DOHH2 (cell line): ENCODE measurements around the gene ZIC1.

Experiments used
- H3F3A ChIP-seq: fragments of 200-600 bp; sonication (generic), shearing (Covaris generic); 2 replicates; pipeline ENCODE4 v1.6.0; 2016; ENCODE audit warnings: antibody characterized with exemption, mild to moderate bottlenecking; ENCODE audit not compliant: control insufficient read depth, insufficient read depth
- H3K27ac ChIP-seq: fragments of 200-600 bp; sonication (generic); 2 replicates; pipeline ENCODE4 v1.5.1; 2014; ENCODE audit warnings: low read depth, mild to moderate bottlenecking, low read length, moderate library complexity
- H3K27me3 ChIP-seq: fragments of 200-600 bp; sonication (generic); 2 replicates; pipeline ENCODE4 v1.6.1; 2014; ENCODE audit warnings: mild to moderate bottlenecking, low read length, mixed read lengths; ENCODE audit not compliant: control insufficient read depth
- H3K36me3 ChIP-seq: fragments of 200-600 bp; sonication (generic); 2 replicates; pipeline ENCODE4 v1.6.1; 2014; ENCODE audit warnings: mild to moderate bottlenecking, low read length, moderate library complexity, mixed read lengths; ENCODE audit not compliant: control insufficient read depth
- H3K4me1 ChIP-seq: fragments of 200-600 bp; sonication (generic); 2 replicates; pipeline ENCODE4 v1.6.1; 2014; ENCODE audit warnings: mild to moderate bottlenecking, low read length, mixed read lengths; ENCODE audit not compliant: control insufficient read depth
- H3K4me2 ChIP-seq: fragments of 200-600 bp; sonication (generic); 2 replicates; pipeline ENCODE4 v1.6.0; 2014; ENCODE audit warnings: mild to moderate bottlenecking, low read length, moderate library complexity
- H3K4me3 ChIP-seq: fragments of 200-600 bp; sonication (generic); 2 replicates; pipeline ENCODE4 v1.5.1; 2014; ENCODE audit warnings: mild to moderate bottlenecking, low read length, mixed read lengths
- H3K79me2 ChIP-seq: fragments of 200-600 bp; sonication (generic); 2 replicates; pipeline ENCODE4 v1.6.1; 2014; ENCODE audit warnings: mild to moderate bottlenecking, low read length, mixed read lengths; ENCODE audit not compliant: control insufficient read depth
- H3K9me2 ChIP-seq: fragments of 200-600 bp; sonication (generic); replicated peaks from 2 replicates; pipeline ENCODE4 v1.6.1; 2014; ENCODE audit warnings: mild to moderate bottlenecking, low read length, mixed read lengths; ENCODE audit not compliant: control insufficient read depth
- H3K9me3 ChIP-seq: fragments of 200-600 bp; sonication (generic); 2 replicates; pipeline ENCODE4 v1.6.1; 2014; ENCODE audit warnings: antibody characterized with exemption, low read length, mixed read lengths; ENCODE audit not compliant: control insufficient read depth, insufficient read depth
- H4K20me1 ChIP-seq: fragments of 200-600 bp; sonication (generic); 2 replicates; pipeline ENCODE4 v1.6.0; 2014; ENCODE audit warnings: low read depth, mild to moderate bottlenecking, antibody characterized with exemption, low read length, moderate library complexity; ENCODE audit not compliant: control insufficient read depth, insufficient read depth
- CTCF ChIP-seq: fragments of 200-600 bp; sonication (generic); IDR thresholded peaks from one replicate; pipeline ENCODE4 v1.5.1; 2014; ENCODE audit warnings: antibody characterized with exemption, mild to moderate bottlenecking, low read depth, low read length; ENCODE audit not compliant: poor library complexity, severe bottlenecking
- EZH2phosphoT487 ChIP-seq: fragments of 200-600 bp; sonication (generic); IDR thresholded peaks from 2 replicates; pipeline ENCODE4 v1.6.1; 2017; ENCODE audit warnings: borderline replicate concordance, mild to moderate bottlenecking, antibody characterized with exemption, low read length, moderate library complexity, mixed read lengths

ZIC1 gene

GRCh38 chr3:147400999-147401398 lies 8.2 kb upstream of the ZIC1 start:
- Histone ChIP-seq H3K9me2 (no peaks in the 10 kb centered on the region), H3K4me1 (no peaks in the 10 kb centered on the region), H3K9me3 (peaks cover 9% of the 10 kb centered on the region; the same call in 1 of the 2 replicates), H4K20me1 (no peaks in the 10 kb centered on the region), H3F3A (no peaks in the 10 kb centered on the region), H3K27me3 (no peaks in the 10 kb centered on the region), H3K79me2 (no peaks in the 10 kb centered on the region), H3K4me3 (no peak overlapping the region), H3K4me2 (no peak overlapping the region), H3K36me3 (no peaks in the 10 kb centered on the region), H3K27ac (no peak overlapping the region)
- TF ChIP-seq EZH2phosphoT487 (no peak), CTCF (no peak)

DNA sequence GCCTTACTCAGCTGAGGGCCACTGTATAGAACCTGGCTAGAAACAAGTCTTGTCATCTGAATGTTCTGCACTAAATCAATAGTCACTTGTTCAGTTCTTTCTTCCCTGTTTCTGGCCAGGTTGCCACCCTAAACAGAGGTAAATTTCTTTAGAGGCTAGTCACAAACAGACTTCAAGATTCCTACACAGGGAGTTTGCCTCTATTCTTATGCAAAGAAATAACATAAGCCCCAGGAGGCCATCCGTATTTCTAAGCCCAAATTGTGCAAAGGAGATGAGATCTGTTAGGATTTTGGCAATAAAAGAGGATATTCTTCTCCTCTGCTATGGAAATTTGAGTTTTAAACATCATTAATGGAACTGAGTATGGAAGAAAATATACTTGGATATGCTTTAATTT lies 7.7 kb upstream of the ZIC1 start:
- Histone ChIP-seq H3K4me3 (no peak overlapping the region), H4K20me1 (no peaks in the 10 kb centered on the region), H3F3A (no peaks in the 10 kb centered on the region), H3K79me2 (no peaks in the 10 kb centered on the region), H3K4me2 (no peak overlapping the region), H3K27me3 (no peaks in the 10 kb centered on the region), H3K4me1 (no peaks in the 10 kb centered on the region), H3K9me3 (peaks cover 5% of the 10 kb centered on the region; the same call in 1 of the 2 replicates), H3K36me3 (no peaks in the 10 kb centered on the region), H3K27ac (no peak overlapping the region), H3K9me2 (no peaks in the 10 kb centered on the region)
- TF ChIP-seq CTCF, result no peak
- TF ChIP-seq EZH2phosphoT487, result no peak

DNA sequence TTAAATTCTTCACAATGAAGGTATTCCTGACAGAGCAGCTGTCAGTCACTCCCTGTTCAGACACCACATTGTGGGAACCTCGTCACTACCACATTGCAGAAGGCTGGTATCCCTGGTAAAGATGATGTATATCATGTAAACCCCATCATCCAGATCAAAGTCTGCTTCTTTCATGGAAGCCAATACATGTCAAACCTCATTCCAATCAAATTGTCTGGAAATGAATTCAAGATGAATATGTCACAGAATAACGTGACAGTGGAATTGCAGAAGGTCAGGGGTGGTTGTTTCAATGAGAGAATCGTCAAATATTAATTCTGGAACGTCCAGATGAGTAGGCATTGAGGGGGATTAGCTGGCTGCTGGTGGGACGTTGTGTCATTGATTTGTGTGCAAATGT lies 7.0 kb upstream of the ZIC1 start:
- Histone ChIP-seq H3K27me3 (no peaks in the 10 kb centered on the region), H3F3A (no peaks in the 10 kb centered on the region), H3K79me2 (no peaks in the 10 kb centered on the region), H3K4me1 (no peaks in the 10 kb centered on the region), H3K36me3 (no peaks in the 10 kb centered on the region), H4K20me1 (no peaks in the 10 kb centered on the region), H3K9me2 (no peaks in the 10 kb centered on the region), H3K27ac (no peak overlapping the region), H3K4me3 (no peak overlapping the region), H3K9me3 (peaks cover 3% of the 10 kb centered on the region; the same call in 1 of the 2 replicates), H3K4me2 (no peak overlapping the region)
- TF ChIP-seq EZH2phosphoT487 (no peak), CTCF (no peak)

DNA sequence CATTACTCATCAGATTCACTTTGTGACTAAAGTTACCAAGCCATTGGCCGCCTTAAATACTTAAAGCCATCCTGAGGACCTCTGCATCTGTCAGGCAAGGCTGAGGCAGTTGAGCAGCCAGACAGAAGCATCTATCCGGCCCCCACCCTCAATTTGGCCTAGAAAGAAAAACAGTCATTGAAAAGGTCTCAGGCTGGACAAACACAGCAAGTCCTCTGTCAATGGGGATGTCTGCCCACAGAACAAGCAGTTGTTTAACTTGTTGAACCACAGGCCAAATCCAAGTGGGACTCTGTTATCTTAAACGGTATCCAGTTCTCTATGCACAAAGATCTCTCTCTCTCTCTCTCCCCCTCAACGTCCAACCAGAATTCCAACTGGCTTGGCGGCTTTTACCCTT lies 5.7 kb upstream of the ZIC1 start:
- Histone ChIP-seq H3F3A (no peaks in the 10 kb centered on the region), H3K27ac (no peak overlapping the region), H3K79me2 (no peaks in the 10 kb centered on the region), H3K4me3 (no peak overlapping the region), H3K4me1 (no peaks in the 10 kb centered on the region), H3K9me2 (no peaks in the 10 kb centered on the region), H3K9me3 (no peaks in the 10 kb centered on the region), H3K36me3 (no peaks in the 10 kb centered on the region), H3K4me2 (no peak overlapping the region), H4K20me1 (no peaks in the 10 kb centered on the region), H3K27me3 (no peaks in the 10 kb centered on the region)
- TF ChIP-seq EZH2phosphoT487 (no peak), CTCF (no peak)
